GM12892 (cell line): ENCODE measurements around the gene PSD2.

Experiments used
- POLR2A ChIP-seq: IDR thresholded peaks from 2 replicates; pipeline ENCODE4 v1.6.1; 2011; ENCODE audit warnings: low read depth, low read length, control low read depth
- POLR2AphosphoS5 ChIP-seq: IDR thresholded peaks from 2 replicates; pipeline ENCODE4 v1.6.1; 2011; ENCODE audit warnings: low read depth, low read length, control low read depth

- no peak for TF ChIP-seq POLR2A
- TF ChIP-seq POLR2AphosphoS5: no peak
These were observed 7.9 kb upstream of the PSD2 start for GRCh38 chr5:139787568-139788293.
